Caco-2 (cell line): Measurements from ENCODE around the gene TFAM. TPM values are rescaled to one million over a fixed set of nuclear protein-coding genes. Genes with fewer than 3 reads are reported as not detected.

Experiments
- BruUV-seq: library from RNA; stranded (reverse); fragments of 400-500 nt; replicated peaks from 2 replicates; lab custom pipeline; 2021; lab: Mats Ljungman, UMichigan
- CTCF ChIA-PET: fragments of 300-600 bp; sonication (Branson Sonifier 250); formaldehyde crosslinking; loops from one replicate; lab custom pipeline; 2022; ENCODE audit warnings: antibody characterized with exemption; lab: Charles Lee
- POLR2A ChIA-PET: fragments of 300-600 bp; sonication (Branson Sonifier 250); formaldehyde crosslinking; loops from one replicate; lab custom pipeline; 2022; ENCODE audit warnings: antibody characterized with exemption; lab: Charles Lee
- DNase-seq, 2 experiments: peaks; one replicate each; pipeline versions ENCODE4 v3.0.0 to v3.0.0-alpha.2; 2020 to 2022
- H3K27me3 ChIP-seq: replicated peaks from 2 replicates; pipeline ENCODE4 v1.6.0; 2011; ENCODE audit warnings: low read length; ENCODE audit not compliant: control insufficient read depth, insufficient read depth
- H3K36me3 ChIP-seq: 2 replicates; pipeline ENCODE4 v1.5.1; 2011; ENCODE audit warnings: low read length; ENCODE audit not compliant: control insufficient read depth, insufficient read depth
- H3K4me1 ChIP-seq: fragments of 250-450 bp; sonication (Bioruptor Pico); 2 replicates; pipeline ENCODE4 v1.5.1; 2020; ENCODE audit warnings: mild to moderate bottlenecking
- H3K4me3 ChIP-seq: 2 replicates; pipeline ENCODE4 v1.5.1; 2011; ENCODE audit warnings: low read depth, mild to moderate bottlenecking, control low read depth, low read length
- H3K9me3 ChIP-seq: fragments of 250-450 bp; sonication (Bioruptor Pico); 2 replicates; pipeline ENCODE4 v1.5.1; 2020; ENCODE audit warnings: mild to moderate bottlenecking, moderate library complexity
- H3K27ac Mint-ChIP-seq: one replicate; pipeline ENCODE4 v1.8.0; 2022; ENCODE audit warnings: mixed read lengths; ENCODE audit not compliant: unreplicated experiment
- H3K27me3 Mint-ChIP-seq: one replicate; pipeline ENCODE4 v1.8.0; 2022; ENCODE audit warnings: mixed read lengths; ENCODE audit not compliant: insufficient read depth, unreplicated experiment
- H3K36me3 Mint-ChIP-seq: one replicate; pipeline ENCODE4 v1.8.0; 2022; ENCODE audit warnings: mild to moderate bottlenecking, mixed read lengths; ENCODE audit not compliant: insufficient read depth, unreplicated experiment
- H3K4me1 Mint-ChIP-seq: one replicate; pipeline ENCODE4 v1.8.0; 2022; ENCODE audit warnings: low read depth, mixed read lengths; ENCODE audit not compliant: unreplicated experiment
- H3K4me3 Mint-ChIP-seq: one replicate; pipeline ENCODE4 v1.8.0; 2022; ENCODE audit warnings: mild to moderate bottlenecking, moderate library complexity, mixed read lengths; ENCODE audit not compliant: unreplicated experiment
- H3K9me3 Mint-ChIP-seq: one replicate; pipeline ENCODE4 v1.8.0; 2022; ENCODE audit warnings: mixed read lengths; ENCODE audit not compliant: unreplicated experiment
- intact Hi-C: fragments of 100-400 bp; cut with micrococcal nuclease; formaldehyde crosslinking; loops from one replicate; pipeline ENCODE4 v1.10.0; 2022; ENCODE audit not compliant: unreplicated experiment
- total RNA-seq: library from RNA; stranded (reverse); gene quantifications from 2 replicates; pipeline ENCODE4 v1.2.3, GENCODE V29; 2022
- TF ChIP-seq, protein P1 (sequence below), 2 experiments: fragments of 200-600 bp in 1 of 2; IDR thresholded peaks; 1 replicate in 1 of 2; 2 replicates in 1 of 2; pipeline versions ENCODE4 v1.5.1 to v1.8.0; 2011 to 2022; ENCODE audit warnings: antibody characterized with exemption in 1 of 2, control low read depth in 1 of 2, inconsistent platforms in 1 of 2, low read depth in 1 of 2, low read length in 1 of 2, mild to moderate bottlenecking in 1 of 2, moderate library complexity in 1 of 2; ENCODE audit not compliant: insufficient read depth in 1 of 2, severe bottlenecking in 1 of 2, unreplicated experiment in 1 of 2

Gene TFAM
- total RNA-seq, 1 experiment from 2014 or later = 228 TPM

DNA sequence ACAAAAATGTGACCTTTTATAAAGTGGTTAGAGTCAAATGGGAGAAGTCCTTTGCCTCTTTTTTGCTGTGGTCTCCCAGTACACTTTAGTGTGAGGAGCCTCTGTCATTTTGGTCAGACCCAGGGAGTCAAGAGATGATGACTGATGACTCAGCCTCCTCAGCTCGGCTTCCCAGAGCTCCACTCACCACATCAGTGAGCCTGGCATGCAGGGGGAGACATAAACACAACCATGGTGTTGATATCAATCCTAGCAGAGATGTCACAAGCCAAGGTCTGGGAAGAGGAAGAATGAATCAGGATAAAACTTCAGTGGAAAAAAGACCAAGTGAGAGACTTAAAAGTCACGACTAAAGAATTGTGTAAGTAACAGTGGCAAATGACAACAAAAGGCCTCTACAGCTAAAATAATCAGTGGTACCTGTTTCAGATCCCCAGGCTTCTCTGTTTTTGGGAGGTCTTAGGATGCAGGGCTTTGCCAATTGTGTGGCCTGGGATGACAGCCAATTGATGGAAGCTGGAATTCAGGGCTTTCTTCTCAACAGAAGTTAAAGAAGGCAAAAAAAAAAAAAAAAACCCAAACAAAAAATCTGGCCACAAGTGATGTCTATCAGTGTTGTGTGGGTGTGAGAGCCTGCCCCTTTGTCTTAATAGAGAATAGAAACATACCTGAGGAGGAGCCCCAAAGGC, 50.2 kb downstream of the TFAM start:
- Mint-ChIP-seq H3K4me3 (no peak overlapping the region), H3K27ac (no peak overlapping the region), H3K4me1 (peaks cover 19% of the 10 kb centered on the region), H3K36me3 (no peaks in the 10 kb centered on the region), H3K9me3 (peaks cover 13% of the 10 kb centered on the region), H3K27me3 (no peaks in the 10 kb centered on the region)
- Histone ChIP-seq H3K4me1 (peaks cover 25% of the 10 kb centered on the region), H3K27me3 (no peaks in the 10 kb centered on the region), H3K4me3 (no peak overlapping the region), H3K36me3 (no peaks in the 10 kb centered on the region), H3K9me3 (no peaks in the 10 kb centered on the region)
- no TSS peak for BruUV-seq
- DNase-seq = peak in 1 of 2 experiments; percentile 38
- ChIA-PET POLR2A (no interaction called here), CTCF (interaction anchor here (0.7 kb wide), 1 partner anchor 21 kb away, joined by 3 read pairs; no protein-coding TSS in a partner anchor)
- intact Hi-C loops = no loop called here
- TF ChIP-seq, protein P1, sequence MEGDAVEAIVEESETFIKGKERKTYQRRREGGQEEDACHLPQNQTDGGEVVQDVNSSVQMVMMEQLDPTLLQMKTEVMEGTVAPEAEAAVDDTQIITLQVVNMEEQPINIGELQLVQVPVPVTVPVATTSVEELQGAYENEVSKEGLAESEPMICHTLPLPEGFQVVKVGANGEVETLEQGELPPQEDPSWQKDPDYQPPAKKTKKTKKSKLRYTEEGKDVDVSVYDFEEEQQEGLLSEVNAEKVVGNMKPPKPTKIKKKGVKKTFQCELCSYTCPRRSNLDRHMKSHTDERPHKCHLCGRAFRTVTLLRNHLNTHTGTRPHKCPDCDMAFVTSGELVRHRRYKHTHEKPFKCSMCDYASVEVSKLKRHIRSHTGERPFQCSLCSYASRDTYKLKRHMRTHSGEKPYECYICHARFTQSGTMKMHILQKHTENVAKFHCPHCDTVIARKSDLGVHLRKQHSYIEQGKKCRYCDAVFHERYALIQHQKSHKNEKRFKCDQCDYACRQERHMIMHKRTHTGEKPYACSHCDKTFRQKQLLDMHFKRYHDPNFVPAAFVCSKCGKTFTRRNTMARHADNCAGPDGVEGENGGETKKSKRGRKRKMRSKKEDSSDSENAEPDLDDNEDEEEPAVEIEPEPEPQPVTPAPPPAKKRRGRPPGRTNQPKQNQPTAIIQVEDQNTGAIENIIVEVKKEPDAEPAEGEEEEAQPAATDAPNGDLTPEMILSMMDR (IDR thresholded peaks at IDR 0.05; ENCODE audit: insufficient read depth in 1 of 2, low read depth in 1 of 2, low read length in 1 of 2, severe bottlenecking in 1 of 2, unreplicated experiment in 1 of 2) = no peak

DNA sequence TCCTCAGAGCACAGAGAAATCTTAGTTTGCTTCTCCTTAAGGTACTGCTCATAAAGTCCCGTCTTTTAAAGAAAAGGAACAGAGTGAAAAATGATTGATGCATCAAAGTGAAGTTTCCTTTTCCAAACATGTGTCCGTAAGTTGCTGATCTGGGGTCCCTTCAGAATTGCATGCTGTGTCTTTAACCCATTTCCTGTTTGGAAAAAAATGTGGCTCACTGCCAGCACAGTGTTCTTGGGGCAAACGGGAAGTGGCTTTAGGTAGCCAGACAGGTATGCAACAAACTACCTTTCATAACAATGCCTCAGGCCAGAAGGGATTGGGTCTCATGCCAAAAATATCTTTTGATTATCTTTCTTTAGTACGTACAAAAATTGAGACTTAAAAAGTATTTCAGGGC, 50.9 kb downstream of the TFAM start:
- intact Hi-C loops = no loop called here
- no peaks in the 10 kb centered on the region for H3K36me3 ChIP-seq
- BruUV-seq = no TSS peak
- ChIA-PET POLR2A (no interaction called here), CTCF (no interaction called here)
- no peak for DNase-seq
- TF ChIP-seq, protein P1 (IDR thresholded peaks at IDR 0.05; ENCODE audit: insufficient read depth in 1 of 2, low read depth in 1 of 2, low read length in 1 of 2, severe bottlenecking in 1 of 2, unreplicated experiment in 1 of 2) = no peak
- no peak overlapping the region for H3K27ac Mint-ChIP-seq
- no peak overlapping the region for H3K4me3 Mint-ChIP-seq
- H3K36me3 Mint-ChIP-seq = no peaks in the 10 kb centered on the region
- H3K9me3 Mint-ChIP-seq = peaks cover 20% of the 10 kb centered on the region
- peaks cover 25% of the 10 kb centered on the region for H3K4me1 ChIP-seq
- no peaks in the 10 kb centered on the region for H3K27me3 Mint-ChIP-seq
- peaks cover 19% of the 10 kb centered on the region for H3K4me1 Mint-ChIP-seq
- H3K9me3 ChIP-seq = no peaks in the 10 kb centered on the region
- H3K27me3 ChIP-seq = no peaks in the 10 kb centered on the region
- H3K4me3 ChIP-seq = no peak overlapping the region

GRCh38 chr10:58438340-58438871, 53.2 kb downstream of the TFAM start:
- no peaks in the 10 kb centered on the region for H3K27me3 Mint-ChIP-seq
- H3K4me3 Mint-ChIP-seq = no peak overlapping the region
- H3K9me3 Mint-ChIP-seq = peaks cover 20% of the 10 kb centered on the region
- DNase-seq = no peak
- POLR2A ChIA-PET = interaction anchor here (0.5 kb wide), 1 partner anchor 16 kb away, joined by 3 read pairs; no protein-coding TSS in a partner anchor
- no peak overlapping the region for H3K27ac Mint-ChIP-seq
- intact Hi-C loops = loop anchor here (1.0 kb wide), 1 partner anchor 30 kb away; no protein-coding TSS in a partner anchor
- no peaks in the 10 kb centered on the region for H3K9me3 ChIP-seq
- H3K4me3 ChIP-seq = no peak overlapping the region
- TF ChIP-seq, protein P1 (IDR thresholded peaks at IDR 0.05; ENCODE audit: insufficient read depth in 1 of 2, low read depth in 1 of 2, low read length in 1 of 2, severe bottlenecking in 1 of 2, unreplicated experiment in 1 of 2) = no peak
- H3K4me1 ChIP-seq = peaks cover 25% of the 10 kb centered on the region
- no peaks in the 10 kb centered on the region for H3K27me3 ChIP-seq
- H3K4me1 Mint-ChIP-seq = peaks cover 19% of the 10 kb centered on the region
- no TSS peak for BruUV-seq
- CTCF ChIA-PET = interaction anchor here (0.7 to 1.5 kb wide), 2 partner anchors 24 to 132 kb away, joined by 3 read pairs; no protein-coding TSS in a partner anchor
- no peaks in the 10 kb centered on the region for H3K36me3 ChIP-seq
- H3K36me3 Mint-ChIP-seq = no peaks in the 10 kb centered on the region
